GM10266 (cell line): ENCODE data around the gene MIGA1.
"Not testable (repeated sequence)": the region's sequence is repeated elsewhere in the genome, so short reads cannot be mapped to it uniquely, and the experiment has no call there.

Experiments used
- DNase-seq: peaks from one replicate; pipeline ENCODE4 v3.0.0; 2012; ENCODE audit errors: extremely low spot score
- CTCF ChIP-seq: IDR thresholded peaks from 2 replicates; pipeline ENCODE4 v1.5.1; 2012; ENCODE audit warnings: mild to moderate bottlenecking, low read depth; ENCODE audit not compliant: control insufficient read depth, insufficient read depth; ENCODE audit errors: missing control alignments

The MIGA1 gene

GRCh38 chr1:77891200-77891599 is 111.8 kb downstream of the MIGA1 start:
- no peak for TF ChIP-seq CTCF
- no peak for DNase-seq

- no peak for DNase-seq
Measured at GRCh38 chr1:77899647-77900320, 120.3 kb downstream of the MIGA1 start.

GRCh38 chr1:77900687-77901293 is 121.3 kb downstream of the MIGA1 start:
- peak; percentile 38 for DNase-seq
- TF ChIP-seq CTCF, result peak; percentile 69

More at GRCh38 chr1:77899647-77900320, 120.3 kb downstream of the MIGA1 start:
- no peak for TF ChIP-seq CTCF

- DNase-seq, result no peak
- TF ChIP-seq CTCF, result no peak
Measured at GRCh38 chr1:77905603-77906002, 126.2 kb downstream of the MIGA1 start.

GRCh38 chr1:77906019-77906545 is 126.6 kb downstream of the MIGA1 start:
- no peak for DNase-seq
- no peak for TF ChIP-seq CTCF

- DNase-seq, result no peak
- TF ChIP-seq CTCF, result no peak
Measured at GRCh38 chr1:77906624-77907023, 127.2 kb downstream of the MIGA1 start.

- no peak for TF ChIP-seq CTCF
- no peak for DNase-seq
Measured at GRCh38 chr1:77910116-77910515, 130.7 kb downstream of the MIGA1 start.

GRCh38 chr1:77918918-77919317 is 139.5 kb downstream of the MIGA1 start:
- not testable (repeated sequence) for DNase-seq
